CD8-positive, alpha-beta memory T cell (primary cell): ENCODE data around the gene COX14. TPM values are rescaled to one million over a fixed set of nuclear protein-coding genes. Genes with fewer than 3 reads are reported as not detected.

Source experiments
- CTCF ChIA-PET: fragments of 350-600 bp; sonication (Branson Sonifier 250); formaldehyde crosslinking; loops from one replicate; lab custom pipeline; 2021; ENCODE audit warnings: antibody characterized with exemption; lab: Charles Lee
- POLR2A ChIA-PET: fragments of 350-600 bp; sonication (Branson Sonifier 250); formaldehyde crosslinking; loops from one replicate; lab custom pipeline; 2021; ENCODE audit warnings: antibody characterized with exemption; lab: Charles Lee
- DNase-seq, 5 donors: peaks; one replicate each; pipeline versions ENCODE4 v3.0.0 to v3.0.0-alpha.2; 2020 to 2022; ENCODE audit warnings: mixed read lengths in 1 of 5
- H3K27ac ChIP-seq: one replicate; pipeline ENCODE4 v1.7.0; 2013; ENCODE audit warnings: low read depth, mild to moderate bottlenecking, low read length, moderate library complexity
- H3K27me3 ChIP-seq: 2 replicates; pipeline ENCODE4 v1.7.0; 2013; ENCODE audit warnings: low read length, mild to moderate bottlenecking; ENCODE audit not compliant: insufficient read depth, poor library complexity, severe bottlenecking
- H3K36me3 ChIP-seq: 2 replicates; pipeline ENCODE4 v1.7.0; 2013; ENCODE audit warnings: mild to moderate bottlenecking, low read length, moderate library complexity; ENCODE audit not compliant: insufficient read depth
- H3K4me1 ChIP-seq: 2 replicates; pipeline ENCODE4 v1.7.0; 2013; ENCODE audit warnings: mild to moderate bottlenecking, low read length, moderate library complexity; ENCODE audit not compliant: insufficient read depth
- H3K4me3 ChIP-seq: 2 replicates; pipeline ENCODE4 v1.7.0; 2013; ENCODE audit warnings: mild to moderate bottlenecking, low read length
- H3K9me3 ChIP-seq: 2 replicates; pipeline ENCODE4 v1.7.0; 2013; ENCODE audit warnings: mild to moderate bottlenecking, low read length
- H3K27ac Mint-ChIP-seq, 8 donors: one replicate each; pipeline ENCODE4 v1.8.0; 2020 to 2021; ENCODE audit warnings: mixed read lengths in 8 of 8, mild to moderate bottlenecking in 6 of 8, inconsistent platforms in 3 of 8, moderate library complexity in 3 of 8
- H3K27me3 Mint-ChIP-seq, 2 donors: one replicate each; pipeline ENCODE4 v1.8.0; 2020 to 2021; ENCODE audit warnings: mixed read lengths in 2 of 2, mild to moderate bottlenecking in 1 of 2, moderate library complexity in 1 of 2
- H3K36me3 Mint-ChIP-seq, 3 donors: one replicate each; pipeline ENCODE4 v1.8.0; 2020 to 2021; ENCODE audit warnings: mixed read lengths in 3 of 3, inconsistent platforms in 1 of 3, mild to moderate bottlenecking in 1 of 3
- H3K4me1 Mint-ChIP-seq, 3 donors: one replicate each; pipeline ENCODE4 v1.8.0; 2020 to 2021; ENCODE audit warnings: mixed read lengths in 3 of 3, inconsistent platforms in 1 of 3, mild to moderate bottlenecking in 1 of 3
- H3K4me3 Mint-ChIP-seq, 7 donors: one replicate each; pipeline ENCODE4 v1.8.0; 2020 to 2021; ENCODE audit warnings: mixed read lengths in 7 of 7, mild to moderate bottlenecking in 6 of 7, moderate library complexity in 4 of 7, inconsistent platforms in 2 of 7
- H3K9me3 Mint-ChIP-seq, 5 donors: one replicate each; pipeline ENCODE4 v1.8.0; 2020 to 2022; ENCODE audit warnings: mixed read lengths in 5 of 5, mild to moderate bottlenecking in 3 of 5, moderate library complexity in 2 of 5, inconsistent platforms in 1 of 5
- polyA plus RNA-seq: library from polyadenylated mRNA; unstranded; fragments of 300-500 nt; fragmentation: Illumina TruSeq; gene quantifications from one replicate; pipeline ENCODE4 v1.2.3, GENCODE V29; 2021
- total RNA-seq, 2 experiments: library from RNA; stranded (reverse); gene quantifications; one replicate each; pipeline ENCODE4 v1.2.3, GENCODE V29; 2021

COX14 gene
- total and polyA plus RNA-seq, 3 experiments from 2014 or later: 58.7 to 250 (median 59.2) TPM

GRCh38 chr12:50085615-50086072 lies 26.4 kb upstream of the COX14 start:
- Mint-ChIP-seq H3K27ac (peak overlapping the region; percentile 94 to 98 (median 96)), H3K9me3 (no peaks in the 10 kb centered on the region), H3K4me3 (peak overlapping the region; percentile 90 to 97 (median 95)), H3K4me1 (peaks cover 27 to 38% (median 29%) of the 10 kb centered on the region in 3 donors), H3K27me3 (no peaks in the 10 kb centered on the region), H3K36me3 (peaks cover 4 to 45% (median 12%) of the 10 kb centered on the region in 3 donors)
- DNase-seq: no peak
- H3K36me3 ChIP-seq: peaks cover 19% of the 10 kb centered on the region
- peak overlapping the region; percentile 89 for H3K27ac ChIP-seq
- H3K27me3 ChIP-seq: no peaks in the 10 kb centered on the region
- POLR2A ChIA-PET: interaction anchor here (1.0 to 2.5 kb wide), 3 partner anchors 26 to 81 kb away, joined by 4 to 48 read pairs (median 17); partner anchors contain the start of genes CERS5 and COX14
- H3K9me3 ChIP-seq: no peaks in the 10 kb centered on the region
- peaks cover 18% of the 10 kb centered on the region for H3K4me1 ChIP-seq
- peak overlapping the region; percentile 29 for H3K4me3 ChIP-seq
- CTCF ChIA-PET: interaction anchor here (0.9 to 11.1 kb wide), 11 partner anchors 9 to 104 kb away, joined by 3 to 118 read pairs (median 8); partner anchors contain the start of genes CERS5 and COX14

- Mint-ChIP-seq H3K4me3 (peak overlapping the region; percentile 90 to 97 (median 95)), H3K9me3 (no peaks in the 10 kb centered on the region), H3K4me1 (peaks cover 27 to 38% (median 29%) of the 10 kb centered on the region in 3 donors), H3K27ac (peak overlapping the region; percentile 94 to 98 (median 96)), H3K36me3 (peaks cover 4 to 48% (median 13%) of the 10 kb centered on the region in 3 donors), H3K27me3 (no peaks in the 10 kb centered on the region)
- Histone ChIP-seq H3K27me3 (no peaks in the 10 kb centered on the region), H3K4me1 (peaks cover 18% of the 10 kb centered on the region), H3K36me3 (peaks cover 22% of the 10 kb centered on the region), H3K9me3 (no peaks in the 10 kb centered on the region), H3K27ac (peak overlapping the region; percentile 89), H3K4me3 (peak overlapping the region; percentile 29)
- POLR2A ChIA-PET: interaction anchor here (2.5 kb wide), 1 partner anchor 26 kb away, joined by 48 read pairs; the partner anchor contains the start of gene COX14
- peak in 1 of 5 donors; percentile 47 for DNase-seq
- CTCF ChIA-PET: interaction anchor here (1.2 to 11.1 kb wide), 6 partner anchors 9 to 92 kb away, joined by 3 to 118 read pairs (median 10); partner anchors contain the start of gene COX14
These were observed 25.9 kb upstream of the COX14 start for GRCh38 chr12:50086148-50086547.

GRCh38 chr12:50087151-50087550 lies 24.9 kb upstream of the COX14 start:
- peak overlapping the region in 6 of 7 donors; percentile 6 to 97 (median 41) for H3K4me3 Mint-ChIP-seq
- Histone ChIP-seq H3K4me1 (peaks cover 18% of the 10 kb centered on the region), H3K27ac (no peak overlapping the region), H3K27me3 (no peaks in the 10 kb centered on the region), H3K9me3 (no peaks in the 10 kb centered on the region), H3K36me3 (peaks cover 29% of the 10 kb centered on the region), H3K4me3 (no peak overlapping the region)
- H3K27ac Mint-ChIP-seq: peak overlapping the region in 6 of 8 donors; percentile 4 to 98 (median 88)
- peaks cover 27 to 38% (median 29%) of the 10 kb centered on the region in 3 donors for H3K4me1 Mint-ChIP-seq
- DNase-seq: peak in 1 of 5 donors; percentile 21
- CTCF ChIA-PET: interaction anchor here (0.9 to 11.1 kb wide), 7 partner anchors 11 to 94 kb away, joined by 3 to 118 read pairs (median 3); partner anchors contain the start of gene COX14
- H3K27me3 Mint-ChIP-seq: no peaks in the 10 kb centered on the region
- POLR2A ChIA-PET: no interaction called here
- peaks cover 4 to 56% (median 17%) of the 10 kb centered on the region in 3 donors for H3K36me3 Mint-ChIP-seq
- H3K9me3 Mint-ChIP-seq: no peaks in the 10 kb centered on the region

GRCh38 chr12:50087995-50088394 lies 24.0 kb upstream of the COX14 start:
- H3K27me3 ChIP-seq: no peaks in the 10 kb centered on the region
- no peak overlapping the region for H3K4me3 ChIP-seq
- H3K36me3 Mint-ChIP-seq: peaks cover 4 to 58% (median 17%) of the 10 kb centered on the region in 3 donors
- no peaks in the 10 kb centered on the region for H3K27me3 Mint-ChIP-seq
- ChIA-PET CTCF (interaction anchor here (0.6 to 11.1 kb wide), 15 partner anchors 9 to 93 kb away, joined by 3 to 118 read pairs (median 4); partner anchors contain the start of genes CERS5, COX14 and GPD1), POLR2A (no interaction called here)
- H3K36me3 ChIP-seq: peaks cover 29% of the 10 kb centered on the region
- H3K4me3 Mint-ChIP-seq: peak overlapping the region in 1 of 7 donors; percentile 85
- DNase-seq: no peak
- no peaks in the 10 kb centered on the region for H3K9me3 ChIP-seq
- no peak overlapping the region for H3K27ac ChIP-seq
- peaks cover 18% of the 10 kb centered on the region for H3K4me1 ChIP-seq
- H3K27ac Mint-ChIP-seq: peak overlapping the region in 4 of 8 donors; percentile 62 to 98 (median 69)
- peaks cover 27 to 38% (median 29%) of the 10 kb centered on the region in 3 donors for H3K4me1 Mint-ChIP-seq
- H3K9me3 Mint-ChIP-seq: no peaks in the 10 kb centered on the region

GRCh38 chr12:50088577-50089335 lies 23.3 kb upstream of the COX14 start:
- no peaks in the 10 kb centered on the region for H3K9me3 Mint-ChIP-seq
- no peaks in the 10 kb centered on the region for H3K9me3 ChIP-seq
- DNase-seq: peak; percentile 20 to 68 (median 35)
- H3K27me3 ChIP-seq: no peaks in the 10 kb centered on the region
- peak overlapping the region in 1 of 7 donors; percentile 85 for H3K4me3 Mint-ChIP-seq
- H3K4me1 ChIP-seq: peaks cover 18% of the 10 kb centered on the region
- H3K4me1 Mint-ChIP-seq: peaks cover 23 to 34% (median 26%) of the 10 kb centered on the region in 3 donors
- no peak overlapping the region for H3K4me3 ChIP-seq
- ChIA-PET CTCF (interaction anchor here (0.6 to 11.1 kb wide), 14 partner anchors 8 to 87 kb away, joined by 3 to 118 read pairs (median 4); partner anchors contain the start of genes CERS5, COX14 and GPD1), POLR2A (no interaction called here)
- H3K27ac ChIP-seq: no peak overlapping the region
- peak overlapping the region; percentile 22 to 98 (median 64) for H3K27ac Mint-ChIP-seq
- peaks cover 32% of the 10 kb centered on the region for H3K36me3 ChIP-seq
- no peaks in the 10 kb centered on the region for H3K27me3 Mint-ChIP-seq
- peaks cover 4 to 64% (median 17%) of the 10 kb centered on the region in 3 donors for H3K36me3 Mint-ChIP-seq

- ChIA-PET CTCF (interaction anchor here (1.1 to 11.1 kb wide), 8 partner anchors 7 to 86 kb away, joined by 3 to 118 read pairs (median 4); partner anchors contain the start of gene COX14), POLR2A (no interaction called here)
- peak in 1 of 5 donors; percentile 24 for DNase-seq
- H3K4me3 Mint-ChIP-seq: no peak overlapping the region
- H3K4me1 ChIP-seq: peaks cover 13% of the 10 kb centered on the region
- H3K27me3 ChIP-seq: no peaks in the 10 kb centered on the region
- no peaks in the 10 kb centered on the region for H3K9me3 ChIP-seq
- H3K4me3 ChIP-seq: no peak overlapping the region
- no peak overlapping the region for H3K27ac ChIP-seq
- no peaks in the 10 kb centered on the region for H3K9me3 Mint-ChIP-seq
- no peaks in the 10 kb centered on the region for H3K27me3 Mint-ChIP-seq
- peaks cover 4 to 72% (median 17%) of the 10 kb centered on the region in 3 donors for H3K36me3 Mint-ChIP-seq
- peaks cover 19 to 31% (median 24%) of the 10 kb centered on the region in 3 donors for H3K4me1 Mint-ChIP-seq
- H3K36me3 ChIP-seq: peaks cover 38% of the 10 kb centered on the region
- no peak overlapping the region for H3K27ac Mint-ChIP-seq
These were observed 22.3 kb upstream of the COX14 start for GRCh38 chr12:50089730-50090129.

GRCh38 chr12:50090391-50090790 lies 21.6 kb upstream of the COX14 start:
- no peaks in the 10 kb centered on the region for H3K9me3 ChIP-seq
- H3K27ac ChIP-seq: no peak overlapping the region
- Mint-ChIP-seq H3K27me3 (no peaks in the 10 kb centered on the region), H3K4me3 (no peak overlapping the region), H3K36me3 (peaks cover 4 to 76% (median 19%) of the 10 kb centered on the region in 3 donors), H3K27ac (no peak overlapping the region), H3K9me3 (no peaks in the 10 kb centered on the region), H3K4me1 (peaks cover 17 to 27% (median 21%) of the 10 kb centered on the region in 3 donors)
- H3K4me1 ChIP-seq: peaks cover 13% of the 10 kb centered on the region
- ChIA-PET CTCF (interaction anchor here (1.0 to 11.1 kb wide), 6 partner anchors 16 to 86 kb away, joined by 3 to 118 read pairs (median 4); partner anchors contain the start of gene COX14), POLR2A (interaction anchor here (1.0 kb wide), 1 partner anchor 25 kb away, joined by 3 read pairs; no protein-coding TSS in a partner anchor)
- peaks cover 42% of the 10 kb centered on the region for H3K36me3 ChIP-seq
- H3K4me3 ChIP-seq: no peak overlapping the region
- DNase-seq: no peak
- no peaks in the 10 kb centered on the region for H3K27me3 ChIP-seq
